HepG2 (cell line): ENCODE results near the gene MTIF3. TPM values are rescaled to one million over a fixed set of nuclear protein-coding genes. Genes with fewer than 3 reads are reported as not detected.

Experiments used
- ATAC-seq: fragments of 200-7000 bp; cut with Tn5 transposase; 3 replicates; pipeline ENCODE4 v1.9.1; 2020; ENCODE audit warnings: mild to moderate bottlenecking, moderate library complexity
- BruUV-seq: library from RNA; stranded (reverse); fragments of 400-500 nt; replicated peaks from 2 replicates; lab custom pipeline; 2021; lab: Mats Ljungman, UMichigan
- CTCF ChIA-PET: fragments of 300-600 bp; formaldehyde crosslinking; extraction: SDS; loops from one replicate; lab custom pipeline; 2021; ENCODE audit warnings: low total read pairs, inconsistent platforms, low intra/inter-chr PET ratio; lab: Yijun Ruan, JAX
- POLR2A ChIA-PET: fragments of 350-600 bp; sonication (Branson Sonifier 250); formaldehyde crosslinking; loops from one replicate; lab custom pipeline; 2020; ENCODE audit warnings: antibody characterized with exemption, inconsistent platforms; lab: Yijun Ruan, JAX
- DNase-seq: peaks from one replicate; pipeline ENCODE4 v3.0.0-alpha.2; 2015; ENCODE audit warnings: low spot score
- FAIRE-seq: peaks from 3 replicates; lab custom pipeline; 2011; peaks lifted over from hg19 to GRCh38; lab: Jason Lieb, UNC
- H2AFZ ChIP-seq: one replicate; pipeline ENCODE4 v1.6.1; 2011; ENCODE audit warnings: low read length, inconsistent platforms
- H3K27ac ChIP-seq: fragments of 300-600 bp; 3 replicates; pipeline ENCODE4 v1.8.0; 2011; ENCODE audit warnings: mixed run types, mild to moderate bottlenecking, mixed read lengths, low read length, inconsistent platforms; ENCODE audit not compliant: insufficient read depth; ENCODE audit errors: extremely low read length
- H3K27me3 ChIP-seq, 2 experiments: fragments of 200-600 bp in 1 of 2; 2 replicates in 1 of 2; 3 replicates in 1 of 2; pipeline versions ENCODE4 v1.6.0 to v1.8.0; 2011; ENCODE audit warnings: low read length in 2 of 2, mild to moderate bottlenecking in 2 of 2, moderate library complexity in 2 of 2, inconsistent platforms in 1 of 2; ENCODE audit not compliant: insufficient read depth in 2 of 2, control insufficient read depth in 1 of 2
- H3K36me3 ChIP-seq, 2 experiments: fragments of 200-600 bp in 1 of 2; replicated peaks in 1 of 2; 2 replicates in 1 of 2; 3 replicates in 1 of 2; pipeline versions ENCODE4 v1.5.1 to v1.8.0; 2011; ENCODE audit warnings: low read length in 2 of 2, inconsistent platforms in 1 of 2; ENCODE audit not compliant: insufficient read depth in 2 of 2, control insufficient read depth in 1 of 2
- H3K4me1 ChIP-seq: 2 replicates; pipeline ENCODE4 v1.5.1; 2012; ENCODE audit warnings: low read length, inconsistent platforms; ENCODE audit not compliant: insufficient read depth
- H3K4me2 ChIP-seq: 2 replicates; pipeline ENCODE4 v1.6.0; 2011; ENCODE audit warnings: low read depth, low read length, inconsistent platforms
- H3K4me3 ChIP-seq, 3 experiments: fragments of 200-600 bp in 1 of 3; sonication (generic), shearing (Covaris generic) in 1 of 3; replicated peaks in 1 of 3; 2 replicates each; pipeline ENCODE4 v1.5.1; 2011 to 2016; ENCODE audit warnings: low read length in 3 of 3, inconsistent platforms in 2 of 3, low read depth in 2 of 3, mild to moderate bottlenecking in 2 of 3, control low read depth in 1 of 3, mixed read lengths in 1 of 3; ENCODE audit not compliant: insufficient read depth in 1 of 3
- H3K79me2 ChIP-seq: one replicate; pipeline ENCODE4 v1.6.1; 2011; ENCODE audit warnings: low read length, inconsistent platforms; ENCODE audit not compliant: insufficient read depth
- H3K9ac ChIP-seq: 2 replicates; pipeline ENCODE4 v1.6.0; 2011; ENCODE audit warnings: mild to moderate bottlenecking, low read depth, low read length, inconsistent platforms; ENCODE audit not compliant: insufficient read depth
- H3K9me3 ChIP-seq: 2 replicates; pipeline ENCODE4 v1.5.1; 2012; ENCODE audit warnings: mild to moderate bottlenecking, low read length
- H4K20me1 ChIP-seq: 2 replicates; pipeline ENCODE4 v1.6.0; 2011; ENCODE audit warnings: inconsistent platforms, mild to moderate bottlenecking, low read length, moderate library complexity; ENCODE audit not compliant: insufficient read depth
- ASH2L ChIP-seq: fragments of 300-600, 200-600 bp; sonication (generic); IDR thresholded peaks from 2 replicates; pipeline ENCODE4 v1.7.0; 2017; ENCODE audit warnings: low read depth, mild to moderate bottlenecking, moderate library complexity, mixed read lengths, low read length; ENCODE audit not compliant: insufficient read length
- GMEB2 ChIP-seq: IDR thresholded peaks from 2 replicates; pipeline ENCODE4 v1.6.1; 2016; ENCODE audit warnings: missing biosample characterization, missing genetic modification reagents, low read depth
- NFAT5 ChIP-seq: sonication (generic); formaldehyde crosslinking; IDR thresholded peaks from 2 replicates; pipeline ENCODE4 v1.4.0; 2020; ENCODE audit warnings: missing genetic modification reagents
- SYNCRIP ChIP-seq: fragments of 200-400 bp; formaldehyde crosslinking; IDR thresholded peaks from 2 replicates; pipeline ENCODE4 v1.6.1; 2018; ENCODE audit warnings: mild to moderate bottlenecking, low read depth, low read length; ENCODE audit not compliant: insufficient read depth
- ZMYM2 ChIP-seq: sonication (generic); formaldehyde crosslinking; IDR thresholded peaks from 2 replicates; pipeline ENCODE4 v1.8.0; 2022; ENCODE audit warnings: mild to moderate bottlenecking, missing genetic modification reagents
- WGBS: methylation state at CpG from one replicate; pipeline ENCODE4 v1.1.6; 2017; ENCODE audit warnings: low lambda C conversion rate; 5-methylcytosine and 5-hydroxymethylcytosine counted together
- in situ Hi-C: cut with HindIII; loops from 2 replicates; pipeline ENCODE4 v1.10.0; 2017; ENCODE audit warnings: low pct_unique_long_range_greater_than_20kb; ENCODE audit not compliant: extremely low pct_ligation_motif_present
- intact Hi-C: fragments of 100-400 bp; cut with micrococcal nuclease; formaldehyde crosslinking; loops from one replicate; pipeline ENCODE4 v1.10.0; 2022; ENCODE audit not compliant: unreplicated experiment
- polyA plus RNA-seq, 8 experiments: library from polyadenylated mRNA; depleted of rRNA in 3 of 8; stranded (reverse) in 7 of 8; unstranded in 1 of 8; fragments of >200 nt; fragmentation: Illumina TruSeq in 4 of 8; extraction: Trizol in 4 of 8; gene quantifications; 2 replicates each; pipeline versions ENCODE4 v1.2.1 to v1.2.3, GENCODE V29; 2011 to 2016; ENCODE audit warnings: low read depth in 4 of 8, missing spikeins in 1 of 8, mixed read lengths in 1 of 8; ENCODE audit not compliant: insufficient read depth in 1 of 8
- total RNA-seq, 5 experiments: library from RNA; depleted of rRNA; stranded (reverse); fragments of >200 nt; fragmentation: Illumina TruSeq; extraction: Trizol; gene quantifications; 2 replicates each; pipeline ENCODE4 v1.2.3, GENCODE V29; 2016; ENCODE audit warnings: low read depth in 1 of 5
- TF ChIP-seq, protein P1 (sequence below): IDR thresholded peaks from 2 replicates; pipeline ENCODE4 v1.6.1; 2016; ENCODE audit warnings: low read depth, missing genetic modification reagents, missing compliant biosample characterization
- TF ChIP-seq, protein P2 (sequence below): sonication (generic); formaldehyde crosslinking; IDR thresholded peaks from 2 replicates; pipeline ENCODE4 v1.4.0; 2020; ENCODE audit warnings: missing genetic modification reagents
- TF ChIP-seq, protein P3 (sequence below): sonication (generic); formaldehyde crosslinking; conservative IDR thresholded peaks from 2 replicates; pipeline ENCODE4 v1.4.0; 2020; ENCODE audit warnings: missing genetic modification reagents

The MTIF3 gene
- total and polyA plus RNA-seq, 2 of the 13 experiments (the other 11 are each of a cell fraction or from before 2014, with no cell fraction given), result 33.7 to 40.6 TPM

- no peak for FAIRE-seq
- DNase-seq, result no peak
- 93% methylated on average over 7 of the region's 7 CpGs for WGBS
- BruUV-seq, result no TSS peak
- ATAC-seq, result no peak
- H3K27ac ChIP-seq, result no peak overlapping the region
- H3K4me2 ChIP-seq, result no peak overlapping the region
- POLR2A ChIA-PET, result no interaction called here
- H3K4me3 ChIP-seq, result no peak overlapping the region
- in situ Hi-C loops, result no loop called here
- H3K4me1 ChIP-seq, result peaks cover 15% of the 10 kb centered on the region
- H3K36me3 ChIP-seq, result peaks cover 0 to 18% of the 10 kb centered on the region in 2 experiments; a peak in 3 of 5 replicates
- no peaks in the 10 kb centered on the region for H3K9me3 ChIP-seq
- peaks cover 11% of the 10 kb centered on the region for H3K79me2 ChIP-seq
- no peaks in the 10 kb centered on the region for H4K20me1 ChIP-seq
- H2AFZ ChIP-seq, result no peak overlapping the region
- CTCF ChIA-PET, result no interaction called here
- no peak overlapping the region for H3K9ac ChIP-seq
- no peaks in the 10 kb centered on the region for H3K27me3 ChIP-seq
- intact Hi-C loops, result no loop called here
- TF ChIP-seq, protein P1, sequence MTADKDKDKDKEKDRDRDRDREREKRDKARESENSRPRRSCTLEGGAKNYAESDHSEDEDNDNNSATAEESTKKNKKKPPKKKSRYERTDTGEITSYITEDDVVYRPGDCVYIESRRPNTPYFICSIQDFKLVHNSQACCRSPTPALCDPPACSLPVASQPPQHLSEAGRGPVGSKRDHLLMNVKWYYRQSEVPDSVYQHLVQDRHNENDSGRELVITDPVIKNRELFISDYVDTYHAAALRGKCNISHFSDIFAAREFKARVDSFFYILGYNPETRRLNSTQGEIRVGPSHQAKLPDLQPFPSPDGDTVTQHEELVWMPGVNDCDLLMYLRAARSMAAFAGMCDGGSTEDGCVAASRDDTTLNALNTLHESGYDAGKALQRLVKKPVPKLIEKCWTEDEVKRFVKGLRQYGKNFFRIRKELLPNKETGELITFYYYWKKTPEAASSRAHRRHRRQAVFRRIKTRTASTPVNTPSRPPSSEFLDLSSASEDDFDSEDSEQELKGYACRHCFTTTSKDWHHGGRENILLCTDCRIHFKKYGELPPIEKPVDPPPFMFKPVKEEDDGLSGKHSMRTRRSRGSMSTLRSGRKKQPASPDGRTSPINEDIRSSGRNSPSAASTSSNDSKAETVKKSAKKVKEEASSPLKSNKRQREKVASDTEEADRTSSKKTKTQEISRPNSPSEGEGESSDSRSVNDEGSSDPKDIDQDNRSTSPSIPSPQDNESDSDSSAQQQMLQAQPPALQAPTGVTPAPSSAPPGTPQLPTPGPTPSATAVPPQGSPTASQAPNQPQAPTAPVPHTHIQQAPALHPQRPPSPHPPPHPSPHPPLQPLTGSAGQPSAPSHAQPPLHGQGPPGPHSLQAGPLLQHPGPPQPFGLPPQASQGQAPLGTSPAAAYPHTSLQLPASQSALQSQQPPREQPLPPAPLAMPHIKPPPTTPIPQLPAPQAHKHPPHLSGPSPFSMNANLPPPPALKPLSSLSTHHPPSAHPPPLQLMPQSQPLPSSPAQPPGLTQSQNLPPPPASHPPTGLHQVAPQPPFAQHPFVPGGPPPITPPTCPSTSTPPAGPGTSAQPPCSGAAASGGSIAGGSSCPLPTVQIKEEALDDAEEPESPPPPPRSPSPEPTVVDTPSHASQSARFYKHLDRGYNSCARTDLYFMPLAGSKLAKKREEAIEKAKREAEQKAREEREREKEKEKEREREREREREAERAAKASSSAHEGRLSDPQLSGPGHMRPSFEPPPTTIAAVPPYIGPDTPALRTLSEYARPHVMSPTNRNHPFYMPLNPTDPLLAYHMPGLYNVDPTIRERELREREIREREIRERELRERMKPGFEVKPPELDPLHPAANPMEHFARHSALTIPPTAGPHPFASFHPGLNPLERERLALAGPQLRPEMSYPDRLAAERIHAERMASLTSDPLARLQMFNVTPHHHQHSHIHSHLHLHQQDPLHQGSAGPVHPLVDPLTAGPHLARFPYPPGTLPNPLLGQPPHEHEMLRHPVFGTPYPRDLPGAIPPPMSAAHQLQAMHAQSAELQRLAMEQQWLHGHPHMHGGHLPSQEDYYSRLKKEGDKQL (CRISPR knock-in tag), result no peak
- TF ChIP-seq SYNCRIP, result no peak
- TF ChIP-seq, protein P2, sequence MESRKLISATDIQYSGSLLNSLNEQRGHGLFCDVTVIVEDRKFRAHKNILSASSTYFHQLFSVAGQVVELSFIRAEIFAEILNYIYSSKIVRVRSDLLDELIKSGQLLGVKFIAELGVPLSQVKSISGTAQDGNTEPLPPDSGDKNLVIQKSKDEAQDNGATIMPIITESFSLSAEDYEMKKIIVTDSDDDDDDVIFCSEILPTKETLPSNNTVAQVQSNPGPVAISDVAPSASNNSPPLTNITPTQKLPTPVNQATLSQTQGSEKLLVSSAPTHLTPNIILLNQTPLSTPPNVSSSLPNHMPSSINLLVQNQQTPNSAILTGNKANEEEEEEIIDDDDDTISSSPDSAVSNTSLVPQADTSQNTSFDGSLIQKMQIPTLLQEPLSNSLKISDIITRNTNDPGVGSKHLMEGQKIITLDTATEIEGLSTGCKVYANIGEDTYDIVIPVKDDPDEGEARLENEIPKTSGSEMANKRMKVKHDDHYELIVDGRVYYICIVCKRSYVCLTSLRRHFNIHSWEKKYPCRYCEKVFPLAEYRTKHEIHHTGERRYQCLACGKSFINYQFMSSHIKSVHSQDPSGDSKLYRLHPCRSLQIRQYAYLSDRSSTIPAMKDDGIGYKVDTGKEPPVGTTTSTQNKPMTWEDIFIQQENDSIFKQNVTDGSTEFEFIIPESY, result no peak
- TF ChIP-seq ASH2L, result no peak
- no peak for TF ChIP-seq GMEB2 (CRISPR knock-in tag)
- TF ChIP-seq ZMYM2 (CRISPR knock-in tag), result no peak
- no peak for TF ChIP-seq NFAT5
- TF ChIP-seq, protein P3, sequence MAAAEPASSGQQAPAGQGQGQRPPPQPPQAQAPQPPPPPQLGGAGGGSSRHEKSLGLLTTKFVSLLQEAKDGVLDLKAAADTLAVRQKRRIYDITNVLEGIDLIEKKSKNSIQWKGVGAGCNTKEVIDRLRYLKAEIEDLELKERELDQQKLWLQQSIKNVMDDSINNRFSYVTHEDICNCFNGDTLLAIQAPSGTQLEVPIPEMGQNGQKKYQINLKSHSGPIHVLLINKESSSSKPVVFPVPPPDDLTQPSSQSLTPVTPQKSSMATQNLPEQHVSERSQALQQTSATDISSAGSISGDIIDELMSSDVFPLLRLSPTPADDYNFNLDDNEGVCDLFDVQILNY (CRISPR knock-in tag), result no peak
Observed at GRCh38 chr13:27442797-27443196, 7.6 kb downstream of the MTIF3 start.
